ENCODE measurements around the gene HIPK2.

The HIPK2 gene

DNA sequence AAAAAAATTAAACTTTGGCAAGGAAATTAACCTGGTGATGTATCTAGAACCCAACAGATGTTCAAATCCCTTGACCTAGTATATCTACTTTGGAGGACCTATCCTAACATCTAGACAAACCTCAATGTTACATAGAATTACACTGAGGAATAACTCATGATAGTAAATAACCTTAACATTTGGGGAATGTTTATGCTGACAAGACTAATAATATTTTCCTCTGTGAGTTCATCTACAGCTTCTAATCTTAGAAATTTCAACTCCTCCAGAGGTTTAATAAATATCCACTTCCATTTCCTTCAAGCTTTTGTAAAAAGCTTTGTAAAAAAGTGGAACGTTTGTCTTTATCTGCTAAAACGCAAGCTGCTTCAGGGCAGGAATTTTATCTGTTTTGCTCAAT lies 12.7 kb downstream of the HIPK2 start:
- no peak for DNase-seq (ENCODE audit: extremely low spot score)
- CTCF ChIA-PET = interaction anchor here (1.1 to 2.2 kb wide), 3 partner anchors 9 to 130 kb away, joined by 3 to 7 read pairs (median 5); no protein-coding TSS in a partner anchor
- TF ChIP-seq, protein P1, sequence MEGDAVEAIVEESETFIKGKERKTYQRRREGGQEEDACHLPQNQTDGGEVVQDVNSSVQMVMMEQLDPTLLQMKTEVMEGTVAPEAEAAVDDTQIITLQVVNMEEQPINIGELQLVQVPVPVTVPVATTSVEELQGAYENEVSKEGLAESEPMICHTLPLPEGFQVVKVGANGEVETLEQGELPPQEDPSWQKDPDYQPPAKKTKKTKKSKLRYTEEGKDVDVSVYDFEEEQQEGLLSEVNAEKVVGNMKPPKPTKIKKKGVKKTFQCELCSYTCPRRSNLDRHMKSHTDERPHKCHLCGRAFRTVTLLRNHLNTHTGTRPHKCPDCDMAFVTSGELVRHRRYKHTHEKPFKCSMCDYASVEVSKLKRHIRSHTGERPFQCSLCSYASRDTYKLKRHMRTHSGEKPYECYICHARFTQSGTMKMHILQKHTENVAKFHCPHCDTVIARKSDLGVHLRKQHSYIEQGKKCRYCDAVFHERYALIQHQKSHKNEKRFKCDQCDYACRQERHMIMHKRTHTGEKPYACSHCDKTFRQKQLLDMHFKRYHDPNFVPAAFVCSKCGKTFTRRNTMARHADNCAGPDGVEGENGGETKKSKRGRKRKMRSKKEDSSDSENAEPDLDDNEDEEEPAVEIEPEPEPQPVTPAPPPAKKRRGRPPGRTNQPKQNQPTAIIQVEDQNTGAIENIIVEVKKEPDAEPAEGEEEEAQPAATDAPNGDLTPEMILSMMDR (IDR thresholded peaks at IDR 0.05; ENCODE audit: control extremely low read depth, extremely low read depth, low read depth, missing control alignments) = no peak
- POLR2A ChIA-PET = no interaction called here

DNA sequence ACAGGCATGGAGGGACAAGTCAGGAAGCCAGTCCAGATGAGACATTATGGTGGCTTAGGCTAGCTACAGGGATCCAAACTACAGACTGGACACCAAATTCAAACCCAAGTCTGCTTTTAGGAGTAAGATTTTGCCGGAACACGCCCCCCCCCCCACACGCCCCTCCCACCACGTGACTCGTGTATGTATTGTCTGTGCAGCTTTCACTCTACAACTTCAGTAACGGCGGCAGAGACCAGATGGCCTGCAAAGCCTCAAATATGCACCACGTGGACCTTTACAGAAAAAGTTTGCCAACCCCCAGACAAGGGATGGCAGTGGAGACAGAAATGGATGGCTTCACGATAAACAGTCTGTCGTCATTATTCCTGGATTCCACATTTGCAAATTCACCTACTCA lies 14.5 kb downstream of the HIPK2 start:
- CTCF ChIA-PET = interaction anchor here (1.2 to 2.2 kb wide), 3 partner anchors 34 to 121 kb away, joined by 3 to 7 read pairs (median 3); no protein-coding TSS in a partner anchor
- DNase-seq (ENCODE audit: extremely low spot score) = no peak

DNA sequence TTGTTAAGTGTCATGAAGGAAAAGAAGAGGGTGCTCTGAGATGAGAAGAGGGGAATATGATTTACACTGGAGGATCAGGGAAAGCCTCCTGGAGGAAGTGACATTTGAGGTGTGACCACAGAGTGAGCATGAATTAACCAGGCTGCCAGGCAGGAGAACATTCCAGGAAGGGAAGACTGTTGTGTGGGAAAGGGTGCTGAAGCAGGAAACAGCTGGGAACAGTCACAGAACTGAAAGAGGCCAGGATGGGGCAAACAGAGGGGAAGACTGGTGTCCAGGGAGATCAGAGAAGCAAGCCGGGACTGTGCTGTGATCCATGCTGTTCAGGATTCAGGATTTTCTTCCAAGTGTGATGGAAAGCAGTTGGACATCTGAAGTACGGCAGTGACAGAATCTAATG lies 14.9 kb downstream of the HIPK2 start:
- TF ChIP-seq, protein P1 (IDR thresholded peaks at IDR 0.05; ENCODE audit: control extremely low read depth, extremely low read depth, low read depth, missing control alignments) = no peak
- ChIA-PET CTCF (interaction anchor here (1.2 kb wide), 1 partner anchor 121 kb away, joined by 3 read pairs; no protein-coding TSS in a partner anchor), POLR2A (no interaction called here)
- no peak for DNase-seq (ENCODE audit: extremely low spot score)

More for the DNA sequence above, 14.5 kb downstream of the HIPK2 start:
- POLR2A ChIA-PET = interaction anchor here (1.1 kb wide), 1 partner anchor 36 kb away, joined by 7 read pairs; no protein-coding TSS in a partner anchor
- TF ChIP-seq, protein P1 (IDR thresholded peaks at IDR 0.05; ENCODE audit: control extremely low read depth, extremely low read depth, low read depth, missing control alignments) = no peak

DNA sequence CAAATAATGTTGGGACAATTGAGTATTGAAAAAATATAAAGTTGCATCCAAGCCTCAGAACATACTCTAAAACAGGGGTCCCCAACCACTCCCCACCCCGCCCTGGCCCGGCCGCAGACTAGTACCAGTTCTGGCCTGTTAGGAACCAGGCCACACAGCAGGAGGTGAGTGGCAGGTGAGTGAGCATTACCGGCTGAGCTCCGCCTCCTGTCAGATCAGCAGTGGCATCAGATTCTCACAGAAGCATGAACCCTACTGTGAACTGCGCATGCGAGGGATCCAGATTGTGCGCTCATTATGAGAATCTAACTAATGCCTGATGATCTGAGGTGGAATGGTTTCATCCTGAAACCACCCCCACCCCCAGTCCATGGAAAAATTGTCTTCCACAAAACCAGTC lies 19.4 kb downstream of the HIPK2 start:
- ChIA-PET CTCF (interaction anchor here (3.5 kb wide), 1 partner anchor 11 kb away, joined by 18 read pairs; no protein-coding TSS in a partner anchor), POLR2A (interaction anchor here (0.6 kb wide), 1 partner anchor 84 kb away, joined by 8 read pairs; no protein-coding TSS in a partner anchor)
- no peak for DNase-seq (ENCODE audit: extremely low spot score)
- TF ChIP-seq, protein P1 (IDR thresholded peaks at IDR 0.05; ENCODE audit: control extremely low read depth, extremely low read depth, low read depth, missing control alignments) = no peak

DNA sequence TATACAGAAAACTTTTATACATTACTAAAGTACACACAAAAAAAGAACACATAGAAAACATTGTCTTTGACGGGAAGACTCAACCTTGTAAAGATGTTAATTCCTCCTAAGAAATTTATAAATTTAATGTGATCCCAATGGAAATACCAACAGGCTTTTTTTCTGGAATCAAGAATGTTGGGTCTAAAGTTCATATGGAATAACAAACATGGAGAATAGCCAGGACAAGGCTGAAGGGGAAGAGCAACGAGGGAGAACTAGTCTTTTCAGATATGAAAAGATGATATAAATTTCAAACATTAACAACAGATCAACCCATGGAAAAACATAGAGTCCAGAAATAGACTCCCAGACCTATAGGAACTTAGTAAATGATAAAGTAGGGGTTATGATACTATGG lies 19.8 kb downstream of the HIPK2 start:
- CTCF ChIA-PET = interaction anchor here (3.5 kb wide), 1 partner anchor 11 kb away, joined by 18 read pairs; no protein-coding TSS in a partner anchor
- TF ChIP-seq, protein P1 (IDR thresholded peaks at IDR 0.05; ENCODE audit: control extremely low read depth, extremely low read depth, low read depth, missing control alignments) = no peak
- DNase-seq (ENCODE audit: extremely low spot score) = no peak
- POLR2A ChIA-PET = interaction anchor here (0.6 kb wide), 1 partner anchor 84 kb away, joined by 8 read pairs; no protein-coding TSS in a partner anchor

DNA sequence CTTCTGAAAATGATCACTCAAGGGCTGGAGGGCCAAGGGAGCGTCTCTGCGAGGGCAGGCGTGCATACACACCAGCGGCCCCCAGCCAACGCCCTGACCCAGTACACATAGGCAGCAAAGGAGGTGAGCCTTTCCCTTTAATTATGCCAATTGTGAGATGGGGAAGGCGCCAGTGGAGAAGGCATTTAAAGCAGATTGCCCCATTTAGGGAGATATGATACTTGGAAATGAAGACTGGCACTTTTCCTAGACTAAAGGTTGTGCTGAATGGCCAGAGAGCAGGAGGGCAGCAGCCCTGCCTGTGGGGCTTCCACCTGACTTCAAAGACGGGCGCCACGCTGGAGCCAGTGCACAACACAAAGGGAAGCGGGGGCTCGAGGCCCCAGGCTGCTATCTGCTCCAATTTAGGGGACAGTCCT lies 24.1 kb downstream of the HIPK2 start:
- CTCF ChIA-PET = interaction anchor here (0.9 to 2.7 kb wide), 3 partner anchors 12 to 51 kb away, joined by 3 to 9 read pairs (median 4); no protein-coding TSS in a partner anchor
- POLR2A ChIA-PET = interaction anchor here (0.6 kb wide), 1 partner anchor 26 kb away, joined by 4 read pairs; no protein-coding TSS in a partner anchor

More for the DNA sequence above, 24.1 kb downstream of the HIPK2 start:
- DNase-seq (ENCODE audit: extremely low spot score) = no peak
- TF ChIP-seq, protein P1 (IDR thresholded peaks at IDR 0.05; ENCODE audit: control extremely low read depth, extremely low read depth, low read depth, missing control alignments) = no peak

All from GM10248 (cell line).